GM18907 (cell line): ENCODE measurements around the gene EP400.

Experiments
- ATAC-seq: cut with Tn5 transposase; IDR thresholded peaks from one replicate; pipeline ENCODE4 v1.9.1; 2021; ENCODE audit warnings: mild to moderate bottlenecking, moderate library complexity; ENCODE audit not compliant: unreplicated experiment

Gene EP400

DNA sequence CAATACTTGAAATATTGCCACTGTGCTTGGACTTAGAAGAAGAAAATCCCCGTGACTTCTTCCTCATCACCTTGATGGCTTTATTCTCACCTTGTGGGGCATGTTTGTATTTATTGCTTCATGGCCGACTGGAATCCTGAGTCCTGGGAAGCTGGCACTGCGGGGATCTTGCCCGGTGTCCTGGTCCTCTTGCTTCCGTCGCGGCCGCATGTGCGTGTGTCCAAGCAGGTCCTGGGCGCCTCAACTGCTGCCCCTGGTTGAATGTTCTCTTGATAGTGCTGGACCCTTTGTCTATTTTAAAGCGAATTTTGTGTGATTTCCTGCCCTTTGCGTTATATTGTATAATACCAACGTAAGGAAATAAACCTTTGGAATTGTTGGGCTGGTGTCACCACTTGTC is 27.0 kb upstream of the EP400 start:
- ATAC-seq, result no peak

DNA sequence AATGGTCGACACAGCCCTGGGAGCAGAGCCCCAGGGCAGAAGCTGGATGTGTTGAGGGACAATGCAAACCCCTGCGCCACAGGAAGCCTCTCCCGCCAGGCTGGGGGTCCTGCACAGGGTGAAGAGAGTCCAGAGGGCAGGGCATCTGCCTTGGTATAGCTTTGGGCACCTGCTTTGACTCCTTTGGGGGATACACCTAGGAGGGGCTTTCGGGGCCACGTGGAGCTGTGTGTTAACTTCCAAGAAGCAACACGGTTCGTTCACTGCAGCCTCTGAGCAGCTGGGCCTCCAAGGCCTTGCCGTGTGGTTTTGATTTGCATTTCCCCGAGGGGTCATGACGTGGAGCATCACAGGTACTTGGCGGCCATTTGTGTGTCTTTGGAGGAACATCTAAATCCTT is 26.5 kb upstream of the EP400 start:
- ATAC-seq, result peak; percentile 71

DNA sequence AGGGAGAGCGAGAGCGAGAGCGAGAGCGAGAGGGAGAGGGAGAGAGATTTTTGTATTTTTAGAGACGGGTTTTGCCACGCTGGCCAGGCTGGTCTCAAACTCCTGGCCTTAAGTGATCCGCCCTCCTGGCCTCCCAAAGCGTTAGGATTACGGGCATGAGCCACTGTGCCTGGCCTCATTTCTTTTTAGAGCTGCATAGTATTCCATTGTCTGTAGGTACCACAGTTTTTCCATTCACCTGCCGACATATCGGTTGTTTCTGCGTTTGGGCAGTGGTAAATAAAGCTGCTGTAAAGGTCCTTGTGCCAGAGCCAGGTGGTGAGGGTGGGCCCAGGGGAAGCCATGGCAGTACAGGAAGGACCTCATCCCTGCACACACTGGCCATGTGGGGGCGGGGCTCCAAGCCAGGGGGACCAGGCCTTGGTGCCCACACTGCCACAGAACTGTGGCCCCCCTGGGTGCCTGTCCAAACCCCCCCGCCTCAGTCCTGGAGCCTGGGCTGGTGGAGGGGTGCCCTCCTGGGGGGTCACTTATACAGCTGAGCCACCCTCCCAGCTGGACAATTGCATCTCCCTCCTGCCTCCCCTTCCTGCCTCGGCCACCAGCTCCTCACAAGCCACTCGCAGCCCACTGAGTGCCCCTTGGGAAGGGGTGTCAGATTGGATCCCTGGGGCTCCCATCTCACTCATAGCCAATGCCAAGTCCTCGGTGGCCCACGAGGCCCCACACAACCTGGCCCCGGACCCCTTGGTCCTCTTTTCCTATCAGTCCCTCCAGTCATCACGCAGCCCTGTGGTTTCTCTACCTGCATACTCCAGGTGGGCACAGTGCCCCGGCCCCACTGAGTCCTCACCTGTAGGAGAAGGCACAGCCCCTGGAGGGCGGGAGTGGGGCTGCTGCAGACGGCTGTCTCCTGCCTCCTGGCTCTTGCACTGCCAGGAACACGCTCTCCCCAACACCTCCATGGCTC is 22.3 kb upstream of the EP400 start:
- no peak for ATAC-seq

DNA sequence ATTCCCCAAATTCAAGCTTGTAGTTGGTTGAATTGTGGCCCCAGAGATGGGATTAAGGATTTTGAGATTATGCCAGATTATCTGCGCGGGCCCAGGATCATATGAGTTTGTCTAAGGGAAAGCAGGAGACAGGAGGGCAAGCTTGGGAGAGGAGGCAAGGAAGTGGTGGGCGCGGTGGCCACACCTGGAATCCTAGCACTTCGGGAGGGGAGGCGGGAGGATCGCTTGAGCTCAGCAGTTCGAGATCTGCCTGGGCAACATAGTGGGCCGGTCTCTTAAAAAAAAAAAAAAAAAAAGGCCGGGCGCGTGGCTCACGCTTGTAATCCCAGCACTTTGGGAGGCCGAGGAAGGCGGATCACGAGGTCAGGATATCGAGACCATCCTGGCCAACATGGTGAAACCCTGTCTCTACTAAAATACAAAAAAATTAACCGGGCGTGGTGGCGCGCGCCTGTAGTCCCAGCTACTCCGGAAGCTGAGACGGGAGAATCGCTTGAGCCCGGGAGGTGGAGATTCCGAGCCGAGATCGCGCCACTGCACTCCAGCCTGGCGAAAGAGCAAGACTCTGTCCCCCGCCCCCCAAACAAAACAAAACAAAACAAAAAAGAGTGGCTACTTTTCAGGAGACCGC is 21.5 kb upstream of the EP400 start:
- ATAC-seq, result peak; percentile 2

DNA sequence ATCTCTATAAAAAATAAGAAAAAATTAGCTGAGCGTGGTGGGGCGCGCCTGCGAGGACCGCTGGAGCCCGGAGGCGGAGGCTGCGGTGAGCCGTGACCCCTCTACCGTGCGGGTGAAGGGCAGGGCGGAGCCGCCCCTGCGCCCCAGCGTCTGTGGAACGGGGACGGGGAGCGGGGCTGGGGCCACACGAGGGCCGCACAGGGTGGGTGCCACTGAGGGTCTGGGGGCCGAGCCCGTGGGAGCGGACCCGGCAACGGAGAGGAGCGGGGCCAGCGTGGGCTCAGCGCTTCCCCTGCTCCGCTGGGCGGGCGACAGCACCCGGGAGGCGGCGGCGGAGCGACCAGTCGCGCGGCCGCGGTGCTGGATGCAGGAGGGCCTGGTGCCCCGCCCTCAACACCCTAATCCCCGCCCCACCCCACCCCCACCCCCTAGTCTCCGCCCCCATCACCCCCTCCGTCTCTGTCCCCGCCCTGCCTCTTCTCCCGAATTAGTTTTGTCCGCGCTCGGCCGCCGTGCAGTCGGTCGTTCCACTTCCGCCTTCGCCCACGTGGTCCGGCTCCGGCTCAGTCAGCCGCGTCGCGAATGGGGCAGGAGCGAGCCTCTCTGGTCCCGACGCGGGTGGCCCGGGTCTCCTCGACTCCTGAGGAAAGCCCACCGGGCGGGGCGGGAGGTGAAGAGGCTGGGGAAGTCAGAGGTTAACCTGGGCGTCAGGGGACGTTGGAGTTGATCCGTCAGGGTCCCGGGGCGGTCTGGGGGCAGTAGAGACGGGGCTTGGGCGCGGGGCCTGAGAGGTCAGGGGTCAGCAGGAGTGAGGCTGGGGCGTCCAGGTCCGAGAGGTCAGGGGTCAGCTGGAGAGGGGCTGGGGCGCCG is 20.8 kb upstream of the EP400 start, which contains the start of gene PUS1:
Gene PUS1, plus strand, starts transcription at position 566 of the 870 bp plus-strand sequence. CDS start 447 bp downstream, outside the sequence.
- ATAC-seq, result peak; percentile 73

DNA sequence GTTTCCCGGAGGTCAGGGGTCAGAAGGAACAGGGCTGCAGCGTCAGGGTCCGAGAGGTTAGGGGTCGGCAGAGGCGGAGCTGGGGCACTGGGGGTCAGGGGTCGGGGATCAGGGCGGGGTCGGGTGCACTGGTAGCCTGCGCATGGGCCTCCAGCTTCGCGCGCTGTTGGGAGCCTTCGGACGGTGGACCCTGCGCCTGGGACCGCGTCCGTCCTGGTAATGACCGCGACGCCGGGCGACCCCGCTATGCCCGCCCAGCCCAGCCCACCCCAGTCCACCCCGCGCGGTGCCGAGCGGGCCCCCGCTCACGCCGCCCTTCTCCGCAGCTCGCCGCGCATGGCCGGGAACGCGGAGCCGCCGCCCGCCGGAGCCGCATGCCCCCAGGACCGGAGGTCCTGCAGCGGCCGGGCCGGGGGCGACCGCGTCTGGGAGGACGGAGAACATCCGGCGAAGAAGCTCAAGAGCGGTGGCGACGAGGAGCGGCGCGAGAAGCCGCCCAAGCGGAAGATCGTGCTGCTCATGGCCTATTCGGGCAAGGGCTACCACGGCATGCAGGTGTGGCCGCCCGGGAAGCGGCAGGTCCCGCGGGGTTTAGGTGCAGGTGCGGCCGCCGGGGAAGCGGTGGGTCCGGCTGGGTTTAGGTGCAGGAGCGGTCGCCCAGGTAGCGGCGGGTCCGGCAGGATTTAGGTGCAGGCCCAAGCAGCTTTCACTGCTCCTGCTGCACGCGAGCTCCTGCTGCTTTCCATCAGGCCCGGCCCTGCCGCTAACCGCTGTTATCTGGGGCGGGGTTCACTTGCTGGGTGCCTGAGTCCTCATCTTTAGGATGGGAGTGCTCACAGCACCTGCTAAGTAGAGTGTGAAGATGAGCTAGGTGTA is 19.9 kb upstream of the EP400 start:
- peak; percentile 32 for ATAC-seq

- ATAC-seq, result no peak
These were observed 19.2 kb upstream of the EP400 start for GRCh38 chr12:131930510-131930909.

- ATAC-seq, result no peak
These were observed 16.4 kb upstream of the EP400 start for GRCh38 chr12:131933387-131933786.

GRCh38 chr12:131934535-131934934 is 15.2 kb upstream of the EP400 start:
- no peak for ATAC-seq

- ATAC-seq, result no peak
These were observed 11.7 kb upstream of the EP400 start for GRCh38 chr12:131938082-131938481.

GRCh38 chr12:131939007-131939406 is 10.7 kb upstream of the EP400 start:
- no peak for ATAC-seq

DNA sequence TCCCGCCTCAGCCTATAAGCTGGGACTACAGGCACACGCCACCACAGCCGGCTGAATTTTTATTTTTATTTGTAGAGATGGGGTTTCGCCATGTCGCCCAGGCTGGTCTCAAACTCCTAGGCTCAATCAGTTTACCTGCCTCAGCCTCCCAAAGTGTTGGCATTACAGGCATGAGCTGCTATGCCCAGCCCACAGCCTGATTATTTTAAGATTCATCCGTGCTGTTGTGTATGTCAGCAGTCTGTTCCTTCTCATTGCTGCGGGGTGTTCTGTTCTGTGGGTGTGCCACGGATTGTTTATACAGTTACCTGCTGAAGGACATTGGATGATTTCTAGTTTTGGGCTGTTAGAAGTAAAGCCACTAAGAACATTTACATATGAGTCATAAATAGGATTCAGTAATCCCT is 9.6 kb upstream of the EP400 start:
- no peak for ATAC-seq

DNA sequence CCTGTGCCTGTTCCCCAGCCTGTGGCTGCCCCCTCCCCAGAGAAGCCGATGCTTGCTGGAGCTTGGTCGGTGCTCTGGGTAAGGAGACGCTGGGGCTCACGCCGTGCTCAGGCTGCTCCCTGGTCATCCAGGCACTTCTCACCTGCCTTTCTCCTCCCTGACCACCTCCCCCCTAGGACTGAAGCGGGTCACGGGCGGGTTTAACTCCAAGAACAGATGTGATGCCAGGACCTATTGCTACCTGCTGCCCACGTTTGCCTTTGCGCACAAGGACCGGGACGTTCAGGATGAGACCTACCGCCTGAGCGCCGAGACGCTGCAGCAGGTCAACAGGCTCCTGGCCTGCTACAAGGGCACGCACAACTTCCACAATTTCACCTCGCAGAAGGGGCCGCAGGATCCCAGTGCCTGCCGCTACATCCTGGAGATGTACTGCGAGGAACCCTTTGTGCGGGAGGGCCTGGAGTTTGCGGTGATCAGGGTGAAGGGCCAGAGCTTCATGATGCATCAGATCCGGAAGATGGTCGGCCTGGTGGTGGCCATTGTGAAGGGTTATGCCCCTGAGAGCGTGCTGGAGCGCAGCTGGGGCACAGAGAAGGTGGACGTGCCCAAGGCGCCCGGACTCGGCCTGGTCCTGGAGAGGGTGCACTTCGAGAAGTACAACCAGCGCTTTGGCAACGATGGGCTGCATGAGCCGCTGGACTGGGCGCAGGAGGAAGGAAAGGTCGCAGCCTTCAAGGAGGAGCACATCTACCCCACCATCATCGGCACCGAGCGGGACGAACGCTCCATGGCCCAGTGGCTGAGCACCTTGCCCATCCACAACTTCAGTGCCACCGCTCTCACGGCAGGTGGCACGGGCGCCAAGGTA is 8.4 kb upstream of the EP400 start:
- no peak for ATAC-seq

DNA sequence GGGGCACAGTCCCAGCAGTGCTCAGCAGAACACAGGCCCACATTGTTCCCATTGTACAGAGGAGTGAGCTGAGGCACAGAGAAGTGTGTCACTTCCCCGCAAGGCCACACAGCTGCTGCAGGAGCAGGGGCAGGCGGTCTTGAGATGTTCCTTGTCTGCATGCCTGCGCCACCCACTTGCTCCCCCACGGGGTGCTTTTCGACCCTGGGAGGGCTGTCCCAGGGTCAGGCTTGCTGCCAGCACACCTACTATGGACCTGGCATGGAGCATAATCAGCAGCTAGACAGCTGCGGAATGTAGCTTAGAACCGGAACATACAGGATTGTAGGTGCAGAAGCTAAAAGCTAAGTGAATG is 7.8 kb upstream of the EP400 start:
- ATAC-seq, result no peak

DNA sequence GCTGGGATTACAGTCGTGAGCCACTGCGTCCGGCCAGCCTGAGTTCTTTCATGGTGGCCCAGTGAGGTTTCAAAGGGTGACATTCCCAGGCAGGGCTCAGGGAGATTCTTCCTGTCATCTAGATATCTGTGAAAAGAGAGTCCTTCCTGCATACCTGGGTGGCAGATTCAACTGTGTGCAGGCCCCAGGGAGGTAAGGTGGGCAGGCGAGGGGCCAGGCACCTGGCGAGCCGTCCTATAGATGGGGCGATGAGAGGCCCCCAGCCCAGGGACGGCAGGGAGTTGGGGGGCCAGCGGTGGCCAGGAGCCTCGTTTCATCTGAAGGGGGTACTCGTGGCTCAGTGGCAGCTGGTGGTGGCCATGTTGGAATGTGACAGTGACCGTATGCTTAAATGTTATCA is 7.1 kb upstream of the EP400 start:
- ATAC-seq, result no peak

DNA sequence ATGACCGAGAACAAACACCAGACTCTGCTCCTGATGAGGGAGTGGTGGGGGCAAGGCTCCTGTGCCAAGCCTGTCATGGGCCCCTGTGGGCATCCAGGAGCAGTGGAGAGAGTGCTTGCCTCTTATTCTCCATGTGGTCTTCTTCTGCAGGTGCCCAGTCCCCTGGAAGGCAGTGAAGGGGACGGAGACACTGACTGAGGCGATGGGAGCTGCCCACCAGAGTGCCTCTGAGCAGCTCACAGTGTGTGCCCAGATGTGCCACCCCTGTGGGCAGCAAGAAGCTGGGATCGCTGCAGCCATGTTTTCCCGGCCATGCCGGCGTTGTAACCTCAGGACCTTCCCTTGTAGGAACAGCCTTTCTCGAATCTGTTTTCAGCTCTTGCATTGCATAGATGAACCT is 6.4 kb upstream of the EP400 start:
- no peak for ATAC-seq

DNA sequence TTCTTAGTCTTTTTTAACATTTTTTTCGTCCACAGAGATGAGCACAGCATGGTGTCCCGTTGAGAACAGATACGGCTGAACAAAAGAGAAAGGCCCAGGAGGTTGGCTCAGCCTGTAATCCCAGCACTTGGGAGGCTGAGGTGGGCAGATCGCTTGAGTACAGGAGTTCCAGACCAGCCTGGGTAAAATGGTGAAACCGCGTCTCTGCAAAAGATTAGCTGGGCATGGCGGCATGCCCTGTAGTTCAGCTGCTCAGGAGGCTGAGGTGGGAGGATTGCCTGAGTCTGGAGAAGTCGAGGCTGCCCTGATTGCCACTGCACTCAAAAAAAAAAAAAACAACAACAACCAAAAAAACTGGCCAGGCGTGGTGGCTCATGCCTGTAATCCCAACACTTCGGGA is 5.9 kb upstream of the EP400 start:
- no peak for ATAC-seq

GRCh38 chr12:131944601-131945251 is 5.0 kb upstream of the EP400 start:
- no peak for ATAC-seq

DNA sequence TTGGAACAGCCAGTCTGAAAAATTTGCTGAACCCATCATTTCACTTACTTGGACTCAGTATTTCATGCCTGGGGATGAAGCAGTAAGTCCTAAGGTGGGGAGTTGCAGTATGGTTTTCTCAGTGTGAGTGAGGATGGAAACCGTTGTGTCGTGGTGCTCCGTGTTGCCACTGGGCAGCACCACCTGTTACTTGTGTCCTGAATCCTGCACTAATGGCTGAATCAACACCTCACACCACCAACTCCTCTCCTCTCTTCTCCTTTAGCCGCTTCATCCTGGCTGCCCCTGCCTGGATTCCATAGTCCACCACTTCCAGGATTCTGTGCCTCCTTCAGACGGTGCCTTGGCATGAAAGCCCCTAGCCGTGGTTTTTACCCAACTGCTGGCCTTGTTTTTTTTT is 3.0 kb upstream of the EP400 start:
- no peak for ATAC-seq
